Cardiac muscle cell (in vitro differentiated cells and primary cell): ENCODE measurements around the gene ARHGAP23. TPM values are rescaled to one million over a fixed set of nuclear protein-coding genes. Genes with fewer than 3 reads are reported as not detected.
"Not testable (repeated sequence)": the region's sequence is repeated elsewhere in the genome, so short reads cannot be mapped to it uniquely, and the experiment has no call there.

Experiments
- DNase-seq, 2 donors: peaks; one replicate each; pipeline versions ENCODE4 v3.0.0 to v3.0.0-alpha.2; 2010 to 2017; ENCODE audit warnings: low read depth in 1 of 2, low spot score in 1 of 2
- H3K27ac ChIP-seq: fragments of 200-600 bp; sonication (generic); 2 replicates; pipeline ENCODE4 v1.5.1; 2016
- H3K27me3 ChIP-seq: fragments of 200-600 bp; sonication (generic); 2 replicates; pipeline ENCODE4 v1.6.0; 2016; ENCODE audit warnings: control low read depth
- H3K36me3 ChIP-seq: fragments of 200-600 bp; sonication (generic); 2 replicates; pipeline ENCODE4 v1.5.1; 2016; ENCODE audit warnings: control low read depth
- H3K4me1 ChIP-seq: fragments of 200-600 bp; sonication (generic); 2 replicates; pipeline ENCODE4 v1.8.1; 2017; ENCODE audit warnings: low read depth, mild to moderate bottlenecking, mixed run types
- H3K4me3 ChIP-seq: fragments of 200-600 bp; sonication (generic); 2 replicates; pipeline ENCODE4 v1.5.1; 2016; ENCODE audit warnings: mild to moderate bottlenecking
- H3K9me3 ChIP-seq: fragments of 200-600 bp; sonication (generic); 2 replicates; pipeline ENCODE4 v1.5.1; 2017; ENCODE audit warnings: low read depth, mild to moderate bottlenecking, control low read depth
- polyA plus RNA-seq: library from polyadenylated mRNA; unstranded; fragments of >200 nt; fragmentation: Nextera tagmentation; extraction: Ambion mirVana; gene quantifications from 2 replicates; pipeline ENCODE4 v1.2.1, GENCODE V29; 2016
- total RNA-seq: library from RNA; depleted of rRNA; stranded (reverse); fragments of >200 nt; gene quantifications from 2 replicates; pipeline ENCODE4 v1.2.3, GENCODE V29; 2016
- TF ChIP-seq, protein P1 (sequence below): IDR thresholded peaks from 2 replicates; pipeline ENCODE4 v1.5.1; 2012; ENCODE audit warnings: low read depth, mild to moderate bottlenecking, low read length

Gene ARHGAP23
- total and polyA plus RNA-seq, 2 experiments from 2014 or later: 7.6 to 13.2 TPM

DNA sequence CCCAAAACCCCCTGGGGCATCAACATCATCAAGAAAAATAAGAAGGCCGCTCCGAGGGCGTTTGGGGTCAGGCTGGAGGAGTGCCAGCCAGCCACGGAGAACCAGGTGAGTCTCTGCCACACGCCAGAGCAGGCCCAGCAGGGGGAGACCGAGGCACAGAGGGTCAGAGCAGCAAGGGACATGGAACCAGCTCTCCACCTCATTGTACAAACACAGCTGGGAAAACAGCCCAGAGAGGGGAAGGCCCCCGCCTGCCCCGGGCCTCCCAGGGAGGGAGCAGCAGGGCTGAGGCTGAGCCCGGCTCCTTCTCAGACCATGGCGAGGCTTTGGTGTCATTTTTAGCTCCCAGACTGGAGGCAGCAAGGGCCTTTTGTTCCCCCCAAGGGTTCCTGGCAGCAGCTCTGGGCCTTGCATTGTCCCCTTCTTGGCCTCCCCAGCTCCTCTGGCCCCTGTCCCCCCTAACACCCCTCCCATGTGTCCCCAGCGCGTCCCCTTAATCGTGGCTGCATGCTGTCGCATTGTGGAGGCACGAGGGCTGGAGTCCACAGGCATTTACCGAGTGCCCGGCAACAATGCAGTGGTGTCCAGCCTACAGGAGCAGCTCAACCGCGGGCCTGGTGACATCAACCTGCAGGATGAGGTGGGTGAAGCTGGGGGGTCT is 53.9 kb downstream of the ARHGAP23 start:
- H3K4me3 ChIP-seq, H3K27ac ChIP-seq, H3K27me3 ChIP-seq, H3K4me1 ChIP-seq, H3K9me3 ChIP-seq, DNase-seq, H3K36me3 ChIP-seq: not testable (repeated sequence)

GRCh38 chr17:38482700-38483043 is 54.4 kb downstream of the ARHGAP23 start:
- H3K9me3 ChIP-seq, DNase-seq, H3K36me3 ChIP-seq, H3K4me3 ChIP-seq, H3K4me1 ChIP-seq, H3K27ac ChIP-seq, H3K27me3 ChIP-seq: not testable (repeated sequence)

DNA sequence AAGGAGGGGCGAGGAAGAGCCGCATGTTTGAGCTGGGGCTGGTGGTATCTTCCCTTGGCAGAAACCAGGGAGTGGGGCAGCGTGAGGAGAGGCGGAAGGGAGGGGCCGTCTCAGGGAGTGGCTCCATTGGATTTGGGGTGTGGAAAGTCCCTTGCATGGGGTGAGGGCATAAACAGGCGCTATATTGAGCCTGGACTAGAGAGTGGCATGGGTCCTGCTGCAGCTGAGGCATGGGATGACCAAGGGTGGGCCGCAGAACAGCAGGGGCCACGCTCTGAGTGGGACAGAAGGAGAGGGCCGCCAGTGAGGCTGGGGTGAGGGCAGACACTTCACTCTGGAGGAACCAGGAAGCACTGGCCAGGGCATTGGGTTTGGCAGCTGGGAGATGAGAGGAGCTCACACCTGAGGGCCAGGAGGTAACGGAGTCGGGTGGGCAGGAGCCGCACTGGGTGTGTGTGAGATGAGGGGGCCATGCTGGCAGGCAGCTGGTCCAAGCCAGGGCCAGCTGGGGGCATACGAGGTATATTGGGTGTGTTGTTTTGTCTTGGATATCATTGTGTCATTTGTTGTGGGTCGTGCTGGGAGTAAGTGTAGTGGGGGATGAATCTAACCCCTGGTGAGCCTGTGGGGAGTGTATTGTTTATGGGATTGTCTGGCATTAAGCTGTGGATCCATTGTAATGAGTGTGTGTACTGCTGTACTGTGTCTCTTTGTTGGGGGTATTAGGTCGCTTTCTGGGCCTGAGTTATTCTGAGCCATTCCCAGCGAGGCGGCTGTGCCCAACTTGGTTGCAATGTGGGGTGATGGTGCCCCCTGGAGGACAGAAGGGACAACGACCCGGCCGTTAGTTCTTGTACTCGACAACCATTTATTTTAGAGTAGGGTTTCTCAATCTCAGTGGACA is 56.2 kb downstream of the ARHGAP23 start:
- not testable (repeated sequence) for H3K36me3 ChIP-seq, H3K27me3 ChIP-seq, H3K4me3 ChIP-seq, H3K9me3 ChIP-seq, H3K27ac ChIP-seq, H3K4me1 ChIP-seq
- TF ChIP-seq, protein P1, sequence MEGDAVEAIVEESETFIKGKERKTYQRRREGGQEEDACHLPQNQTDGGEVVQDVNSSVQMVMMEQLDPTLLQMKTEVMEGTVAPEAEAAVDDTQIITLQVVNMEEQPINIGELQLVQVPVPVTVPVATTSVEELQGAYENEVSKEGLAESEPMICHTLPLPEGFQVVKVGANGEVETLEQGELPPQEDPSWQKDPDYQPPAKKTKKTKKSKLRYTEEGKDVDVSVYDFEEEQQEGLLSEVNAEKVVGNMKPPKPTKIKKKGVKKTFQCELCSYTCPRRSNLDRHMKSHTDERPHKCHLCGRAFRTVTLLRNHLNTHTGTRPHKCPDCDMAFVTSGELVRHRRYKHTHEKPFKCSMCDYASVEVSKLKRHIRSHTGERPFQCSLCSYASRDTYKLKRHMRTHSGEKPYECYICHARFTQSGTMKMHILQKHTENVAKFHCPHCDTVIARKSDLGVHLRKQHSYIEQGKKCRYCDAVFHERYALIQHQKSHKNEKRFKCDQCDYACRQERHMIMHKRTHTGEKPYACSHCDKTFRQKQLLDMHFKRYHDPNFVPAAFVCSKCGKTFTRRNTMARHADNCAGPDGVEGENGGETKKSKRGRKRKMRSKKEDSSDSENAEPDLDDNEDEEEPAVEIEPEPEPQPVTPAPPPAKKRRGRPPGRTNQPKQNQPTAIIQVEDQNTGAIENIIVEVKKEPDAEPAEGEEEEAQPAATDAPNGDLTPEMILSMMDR: peak; percentile 72
- DNase-seq: peak; percentile 75 to 81

GRCh38 chr17:38485146-38485468 is 56.8 kb downstream of the ARHGAP23 start:
- TF ChIP-seq, protein P1: no peak
- H3K4me3 ChIP-seq: no peak overlapping the region
- H3K9me3 ChIP-seq: no peaks in the 10 kb centered on the region
- no peaks in the 10 kb centered on the region for H3K27me3 ChIP-seq
- H3K36me3 ChIP-seq: no peaks in the 10 kb centered on the region
- DNase-seq: no peak
- no peak overlapping the region for H3K27ac ChIP-seq
- no peaks in the 10 kb centered on the region for H3K4me1 ChIP-seq

- not testable (repeated sequence) for DNase-seq, H3K36me3 ChIP-seq, H3K9me3 ChIP-seq, H3K27me3 ChIP-seq, H3K27ac ChIP-seq, H3K4me1 ChIP-seq, H3K4me3 ChIP-seq
These were observed 57.5 kb downstream of the ARHGAP23 start for GRCh38 chr17:38485681-38486298.

- not testable (repeated sequence) for H3K36me3 ChIP-seq, H3K4me1 ChIP-seq, DNase-seq, H3K27me3 ChIP-seq, H3K4me3 ChIP-seq, H3K27ac ChIP-seq, H3K9me3 ChIP-seq
These were observed 61.5 kb downstream of the ARHGAP23 start for GRCh38 chr17:38489774-38490173.

DNA sequence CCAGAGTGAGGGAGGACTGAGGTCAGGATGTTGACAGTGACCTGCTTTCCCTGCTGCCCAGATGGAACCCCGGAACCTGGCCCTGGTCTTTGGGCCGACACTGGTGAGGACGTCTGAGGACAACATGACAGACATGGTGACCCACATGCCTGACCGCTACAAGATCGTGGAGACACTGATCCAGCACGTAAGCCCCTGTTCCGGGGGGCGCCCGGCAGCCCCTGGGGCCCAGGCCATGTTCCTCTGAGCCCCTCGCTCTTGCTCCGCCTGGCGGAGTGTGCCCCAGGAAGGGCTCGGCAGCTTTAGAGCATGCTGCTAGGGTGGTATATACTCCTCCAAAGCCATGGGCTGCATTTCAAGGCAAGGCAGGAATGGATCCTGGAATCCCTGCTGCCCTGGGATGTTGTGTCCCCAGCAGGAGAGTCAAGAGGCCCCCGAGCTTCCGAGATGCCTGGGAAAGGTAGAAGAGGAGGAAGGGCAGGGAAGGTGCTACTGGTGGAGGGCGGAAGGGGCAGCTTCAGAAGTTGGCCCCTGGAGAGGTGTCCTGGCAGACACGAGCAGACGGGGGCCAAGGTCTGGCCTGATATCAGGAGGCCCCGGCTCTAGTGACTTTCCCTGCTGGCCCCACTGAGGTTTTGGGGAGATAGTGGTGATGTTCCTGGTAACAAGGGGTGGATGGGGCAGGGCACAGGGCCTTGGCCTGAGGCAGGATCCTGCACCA is 63.2 kb downstream of the ARHGAP23 start:
- H3K4me3 ChIP-seq, DNase-seq, H3K27ac ChIP-seq, H3K9me3 ChIP-seq, H3K27me3 ChIP-seq, H3K36me3 ChIP-seq, H3K4me1 ChIP-seq: not testable (repeated sequence)
